HG03571 (cell line): ENCODE results near the gene CDON.

Experiments
- ATAC-seq: cut with Tn5 transposase; IDR thresholded peaks from one replicate; pipeline ENCODE4 v1.9.1; 2021; ENCODE audit not compliant: unreplicated experiment

CDON gene

DNA sequence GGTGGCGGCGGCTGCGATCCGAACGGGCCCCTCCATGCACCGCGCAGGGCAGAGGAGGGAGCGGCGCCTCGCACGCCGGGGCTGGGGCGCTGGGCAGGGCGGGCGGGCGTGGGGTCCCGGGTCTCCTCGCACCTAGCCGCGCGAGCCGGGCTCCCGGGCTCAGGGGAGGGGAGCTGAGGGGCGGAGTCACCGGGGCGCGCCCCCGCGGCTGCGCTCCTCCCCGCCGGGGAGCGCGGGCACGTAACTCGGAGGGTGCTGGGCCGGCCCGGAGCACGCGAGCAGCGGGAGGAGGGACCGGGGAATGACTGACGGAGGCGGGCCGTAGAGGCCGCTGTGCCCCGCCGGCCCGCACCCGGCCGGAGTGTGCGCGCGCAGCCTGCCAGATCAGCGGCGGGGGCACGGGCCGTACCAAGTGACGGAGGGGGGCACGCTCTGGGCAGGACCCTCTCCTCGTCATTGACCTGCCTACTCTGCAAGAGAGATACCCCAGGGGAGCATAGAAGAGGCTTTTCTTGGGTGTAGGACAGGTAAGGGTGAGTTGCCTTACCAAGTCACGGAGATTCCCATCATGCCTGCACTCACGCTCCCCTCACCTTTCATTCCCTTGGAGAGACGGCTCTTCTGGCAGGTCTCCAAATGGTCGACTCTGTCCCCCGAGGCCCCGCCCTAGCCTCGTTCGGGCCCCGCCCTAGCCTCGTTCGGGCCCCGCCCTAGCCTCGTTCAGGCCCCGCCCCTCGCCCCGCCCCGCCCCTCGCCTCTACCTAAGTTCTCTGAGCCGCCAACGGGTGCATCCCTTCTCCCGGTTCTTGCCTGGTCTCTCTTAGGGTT is at the start of gene CDON:
Gene CDON, minus strand, starts transcription at position 188 of the 828 bp plus-strand sequence. CDS start 39,390 bp downstream, outside the sequence.
- peak; percentile 98 for ATAC-seq

- no peak for ATAC-seq
Observed at GRCh38 chr11:126111458-126112116, 48.9 kb upstream of the CDON start.

- no peak for ATAC-seq
Observed at GRCh38 chr11:126109941-126110731, 47.5 kb upstream of the CDON start.

- ATAC-seq: no peak
Observed at GRCh38 chr11:126106594-126107328, 44.1 kb upstream of the CDON start.

DNA sequence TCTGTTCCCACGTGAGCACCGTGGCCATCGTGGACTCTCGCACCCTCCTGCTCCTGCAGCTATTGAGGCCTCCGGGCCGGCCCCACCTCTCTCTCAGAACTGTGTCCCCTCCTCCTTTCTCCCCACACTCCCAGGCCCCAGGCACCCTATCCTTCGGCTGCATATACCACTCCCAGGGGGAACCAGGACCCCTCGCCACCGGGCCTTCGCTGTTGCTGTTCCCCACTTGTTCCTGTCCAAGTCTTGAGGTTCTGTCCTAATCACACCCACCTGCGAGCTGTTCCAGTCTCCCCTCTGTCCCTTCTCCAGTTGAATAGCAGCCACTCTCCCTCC is 43.0 kb upstream of the CDON start:
- ATAC-seq: no peak

- ATAC-seq: no peak
Observed at GRCh38 chr11:126105022-126105747, 42.5 kb upstream of the CDON start.

DNA sequence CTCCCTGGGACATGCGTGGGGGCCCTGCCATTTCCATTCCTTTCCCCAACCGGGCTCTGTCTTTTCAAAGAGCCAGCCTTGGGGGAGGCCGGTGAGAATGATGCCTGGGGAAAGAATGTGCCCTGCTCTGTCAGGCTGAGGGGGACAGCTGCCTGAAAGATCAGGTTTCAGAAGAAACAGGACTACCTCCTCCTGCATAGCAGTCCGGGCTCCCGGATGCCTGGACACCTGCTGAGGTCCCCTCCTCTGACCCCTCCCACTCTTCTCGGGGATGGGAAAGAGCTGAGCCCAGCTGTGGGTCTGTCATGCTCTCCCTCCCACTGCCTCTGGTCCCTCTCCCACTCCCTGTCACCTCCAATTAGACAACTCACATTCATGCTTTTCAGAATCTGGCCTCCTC is 41.8 kb upstream of the CDON start:
- ATAC-seq: no peak

GRCh38 chr11:126103150-126103549 is 40.5 kb upstream of the CDON start:
- ATAC-seq: no peak

- no peak for ATAC-seq
Observed at GRCh38 chr11:126102436-126102981, 39.8 kb upstream of the CDON start.

DNA sequence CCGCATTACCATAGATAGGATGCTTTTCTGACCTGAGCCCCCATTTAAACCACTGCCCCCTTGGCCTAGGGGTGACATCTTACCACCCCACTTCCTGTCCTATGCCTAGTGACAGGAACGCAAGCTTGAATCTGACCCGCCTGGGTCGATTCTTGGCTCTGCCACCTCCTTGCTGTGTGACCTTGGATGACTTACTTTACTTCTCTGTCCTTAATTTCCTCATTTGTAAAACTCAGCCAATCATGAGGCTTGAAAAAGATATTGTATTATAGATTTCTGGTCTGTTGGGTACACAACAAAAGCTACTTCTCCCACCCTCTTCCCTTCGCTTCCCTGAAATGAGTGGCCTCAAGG is 39.2 kb upstream of the CDON start:
- no peak for ATAC-seq

GRCh38 chr11:126101251-126101929 is 38.7 kb upstream of the CDON start:
- no peak for ATAC-seq

GRCh38 chr11:126100716-126101115 is 38.0 kb upstream of the CDON start:
- no peak for ATAC-seq

DNA sequence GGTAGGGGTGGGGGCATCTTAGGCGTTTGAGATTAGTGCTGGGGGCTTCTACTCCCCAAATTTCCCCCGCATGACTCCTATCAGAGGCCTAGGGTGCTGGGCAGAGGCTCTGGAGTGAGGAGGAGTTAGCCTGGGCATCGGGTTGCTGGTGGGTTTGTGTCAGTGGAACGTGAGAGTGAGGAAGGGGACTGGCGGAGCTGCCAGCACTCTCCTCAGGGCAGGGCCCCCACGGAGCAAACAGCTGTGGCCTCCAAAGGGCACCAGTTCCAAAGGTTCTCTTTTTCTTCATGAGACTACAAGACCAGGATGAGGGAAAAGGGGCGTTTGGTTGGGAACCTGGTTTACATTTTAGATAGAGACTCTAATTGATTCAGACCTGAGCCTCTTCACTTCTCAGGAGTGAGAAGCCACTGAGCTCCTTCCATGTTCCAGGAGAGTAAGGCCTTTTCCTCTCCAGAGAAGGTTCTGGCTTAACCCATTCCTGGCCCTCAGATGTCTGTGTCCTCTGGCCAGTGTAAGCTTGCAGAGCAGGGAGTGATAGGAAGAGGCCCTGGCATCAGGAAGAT is 35.6 kb upstream of the CDON start:
- no peak for ATAC-seq

- ATAC-seq: no peak
Observed at GRCh38 chr11:126095745-126096144, 33.1 kb upstream of the CDON start.

DNA sequence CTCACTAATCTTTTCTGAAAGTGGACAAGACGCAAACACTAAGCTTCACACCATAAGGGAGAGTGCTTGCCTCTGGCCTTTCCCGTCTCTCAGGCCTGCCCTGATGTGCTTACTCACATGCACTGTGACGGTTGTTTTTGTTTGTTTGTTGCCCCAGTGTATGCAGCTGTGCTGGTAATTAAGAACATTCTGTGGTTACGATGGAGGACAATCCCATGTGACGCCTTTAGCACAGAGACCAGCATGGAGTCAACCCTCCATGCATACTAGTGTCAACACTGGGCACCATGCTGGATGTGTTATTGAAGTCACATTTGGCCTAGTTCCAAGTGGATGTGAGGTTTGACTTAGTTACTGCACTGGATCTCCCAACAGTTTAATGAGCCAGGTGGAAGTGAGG is 27.8 kb upstream of the CDON start:
- ATAC-seq: no peak

DNA sequence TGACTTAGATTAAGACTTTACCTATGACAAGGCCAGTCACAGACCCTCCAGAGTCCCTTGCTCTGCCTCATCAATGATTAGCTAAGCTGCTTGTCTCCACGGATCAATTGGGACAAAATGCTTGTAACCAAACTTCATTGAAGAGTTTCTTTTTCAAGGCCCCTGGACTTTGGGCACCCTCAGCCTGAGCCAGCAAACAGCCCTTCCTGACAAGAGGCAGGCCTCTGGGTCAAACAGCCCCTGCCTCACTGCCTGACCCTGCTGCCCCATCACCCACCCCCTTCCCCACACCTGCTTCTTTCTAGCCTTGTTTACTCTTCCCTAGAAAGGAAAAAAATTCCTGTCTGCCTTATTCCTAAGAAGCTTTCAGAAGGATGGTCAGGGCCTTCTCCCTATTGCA is 26.3 kb upstream of the CDON start:
- no peak for ATAC-seq

GRCh38 chr11:126086248-126086647 is 23.6 kb upstream of the CDON start:
- ATAC-seq: no peak

DNA sequence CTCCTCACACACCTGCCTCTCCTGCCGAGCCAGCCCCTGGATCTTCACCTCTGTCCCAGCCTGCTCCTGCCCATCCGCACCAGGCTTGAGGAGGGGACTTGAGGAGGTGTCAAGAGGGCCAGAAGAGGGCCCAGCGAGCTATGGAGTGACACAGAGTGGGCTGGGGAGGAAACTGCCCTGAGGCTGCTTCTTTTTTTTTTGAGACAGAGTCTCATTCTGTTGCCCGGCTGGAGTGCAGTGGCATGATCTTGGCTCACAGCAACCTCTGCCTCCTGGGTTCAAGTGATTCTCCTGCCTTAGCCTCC is 21.9 kb upstream of the CDON start:
- no peak for ATAC-seq

GRCh38 chr11:126083829-126084607 is 21.4 kb upstream of the CDON start:
- peak; percentile 53 for ATAC-seq
